Caco-2 (cell line): ENCODE results near the gene DOP1B. TPM values are rescaled to one million over a fixed set of nuclear protein-coding genes. Genes with fewer than 3 reads are reported as not detected.
A peak's percentile ranks its signal among the peaks of the same experiment; 100 is the strongest.
"Not testable (repeated sequence)": the region's sequence is repeated elsewhere in the genome, so short reads cannot be mapped to it uniquely, and the experiment has no call there.

Experiments
- BruUV-seq: library from RNA; stranded (reverse); fragments of 400-500 nt; replicated peaks from 2 replicates; lab custom pipeline; 2021; lab: Mats Ljungman, UMichigan
- CTCF ChIA-PET: fragments of 300-600 bp; sonication (Branson Sonifier 250); formaldehyde crosslinking; loops from one replicate; lab custom pipeline; 2022; ENCODE audit warnings: antibody characterized with exemption; lab: Charles Lee
- POLR2A ChIA-PET: fragments of 300-600 bp; sonication (Branson Sonifier 250); formaldehyde crosslinking; loops from one replicate; lab custom pipeline; 2022; ENCODE audit warnings: antibody characterized with exemption; lab: Charles Lee
- DNase-seq, 2 experiments: peaks; one replicate each; pipeline versions ENCODE4 v3.0.0 to v3.0.0-alpha.2; 2020 to 2022
- H3K27me3 ChIP-seq: replicated peaks from 2 replicates; pipeline ENCODE4 v1.6.0; 2011; ENCODE audit warnings: low read length; ENCODE audit not compliant: control insufficient read depth, insufficient read depth
- H3K36me3 ChIP-seq: 2 replicates; pipeline ENCODE4 v1.5.1; 2011; ENCODE audit warnings: low read length; ENCODE audit not compliant: control insufficient read depth, insufficient read depth
- H3K4me1 ChIP-seq: fragments of 250-450 bp; sonication (Bioruptor Pico); 2 replicates; pipeline ENCODE4 v1.5.1; 2020; ENCODE audit warnings: mild to moderate bottlenecking
- H3K4me3 ChIP-seq: 2 replicates; pipeline ENCODE4 v1.5.1; 2011; ENCODE audit warnings: low read depth, mild to moderate bottlenecking, control low read depth, low read length
- H3K9me3 ChIP-seq: fragments of 250-450 bp; sonication (Bioruptor Pico); 2 replicates; pipeline ENCODE4 v1.5.1; 2020; ENCODE audit warnings: mild to moderate bottlenecking, moderate library complexity
- H3K27ac Mint-ChIP-seq: one replicate; pipeline ENCODE4 v1.8.0; 2022; ENCODE audit warnings: mixed read lengths; ENCODE audit not compliant: unreplicated experiment
- H3K27me3 Mint-ChIP-seq: one replicate; pipeline ENCODE4 v1.8.0; 2022; ENCODE audit warnings: mixed read lengths; ENCODE audit not compliant: insufficient read depth, unreplicated experiment
- H3K36me3 Mint-ChIP-seq: one replicate; pipeline ENCODE4 v1.8.0; 2022; ENCODE audit warnings: mild to moderate bottlenecking, mixed read lengths; ENCODE audit not compliant: insufficient read depth, unreplicated experiment
- H3K4me1 Mint-ChIP-seq: one replicate; pipeline ENCODE4 v1.8.0; 2022; ENCODE audit warnings: low read depth, mixed read lengths; ENCODE audit not compliant: unreplicated experiment
- H3K4me3 Mint-ChIP-seq: one replicate; pipeline ENCODE4 v1.8.0; 2022; ENCODE audit warnings: mild to moderate bottlenecking, moderate library complexity, mixed read lengths; ENCODE audit not compliant: unreplicated experiment
- H3K9me3 Mint-ChIP-seq: one replicate; pipeline ENCODE4 v1.8.0; 2022; ENCODE audit warnings: mixed read lengths; ENCODE audit not compliant: unreplicated experiment
- CTCF ChIP-seq, 2 experiments: fragments of 200-600 bp in 1 of 2; IDR thresholded peaks; 1 replicate in 1 of 2; 2 replicates in 1 of 2; pipeline versions ENCODE4 v1.5.1 to v1.8.0; 2011 to 2022; ENCODE audit warnings: antibody characterized with exemption in 1 of 2, control low read depth in 1 of 2, inconsistent platforms in 1 of 2, low read depth in 1 of 2, low read length in 1 of 2, mild to moderate bottlenecking in 1 of 2, moderate library complexity in 1 of 2; ENCODE audit not compliant: insufficient read depth in 1 of 2, severe bottlenecking in 1 of 2, unreplicated experiment in 1 of 2
- intact Hi-C: fragments of 100-400 bp; cut with micrococcal nuclease; formaldehyde crosslinking; loops from one replicate; pipeline ENCODE4 v1.10.0; 2022; ENCODE audit not compliant: unreplicated experiment
- total RNA-seq: library from RNA; stranded (reverse); gene quantifications from 2 replicates; pipeline ENCODE4 v1.2.3, GENCODE V29; 2022

Gene DOP1B
- total RNA-seq, 1 experiment from 2014 or later: 15.9 TPM

GRCh38 chr21:36132696-36133095 lies 23.9 kb upstream of the DOP1B start:
- Histone ChIP-seq H3K27me3 (no peaks in the 10 kb centered on the region), H3K4me1 (peaks cover 10% of the 10 kb centered on the region), H3K9me3 (no peaks in the 10 kb centered on the region), H3K36me3 (no peaks in the 10 kb centered on the region), H3K4me3 (no peak overlapping the region)
- intact Hi-C loops: no loop called here
- H3K27ac Mint-ChIP-seq: no peak overlapping the region
- BruUV-seq: no TSS peak
- H3K36me3 Mint-ChIP-seq: no peaks in the 10 kb centered on the region
- POLR2A ChIA-PET: no interaction called here
- H3K9me3 Mint-ChIP-seq: no peaks in the 10 kb centered on the region
- no peak overlapping the region for H3K4me3 Mint-ChIP-seq
- peaks cover 9% of the 10 kb centered on the region for H3K4me1 Mint-ChIP-seq
- CTCF ChIA-PET: no interaction called here
- no peak for TF ChIP-seq CTCF (IDR thresholded peaks at IDR 0.05; ENCODE audit: insufficient read depth in 1 of 2, low read depth in 1 of 2, low read length in 1 of 2, severe bottlenecking in 1 of 2, unreplicated experiment in 1 of 2)
- DNase-seq: no peak
- H3K27me3 Mint-ChIP-seq: peaks cover 3% of the 10 kb centered on the region

GRCh38 chr21:36134803-36135390 lies 21.7 kb upstream of the DOP1B start, which contains the start of gene CBR3:
CBR3 (plus strand) TSS chr21:36135079; CDS start chr21:36135193, 114 bp downstream.
- Mint-ChIP-seq H3K4me3 (peak within 1 kb of the TSS; percentile 68), H3K9me3 (no peaks in the 10 kb centered on the region), H3K36me3 (no peaks in the 10 kb centered on the region), H3K27me3 (peaks cover 3% of the 10 kb centered on the region), H3K27ac (peak within 1 kb of the TSS; percentile 45), H3K4me1 (no peaks in the 10 kb centered on the region)
- H3K36me3 ChIP-seq: no peaks in the 10 kb centered on the region
- ChIA-PET CTCF (no interaction called here), POLR2A (no interaction called here)
- no peaks in the 10 kb centered on the region for H3K9me3 ChIP-seq
- H3K4me1 ChIP-seq: peaks cover 10% of the 10 kb centered on the region
- peak in 1 of 2 experiments; percentile 34 for DNase-seq
- peak within 1 kb of the TSS; percentile 58 for H3K4me3 ChIP-seq
- no peaks in the 10 kb centered on the region for H3K27me3 ChIP-seq
- TF ChIP-seq CTCF (IDR thresholded peaks at IDR 0.05; ENCODE audit: insufficient read depth in 1 of 2, low read depth in 1 of 2, low read length in 1 of 2, severe bottlenecking in 1 of 2, unreplicated experiment in 1 of 2): no peak
- intact Hi-C loops: no loop called here
- no TSS peak for BruUV-seq

GRCh38 chr21:36135391-36136102 lies 21.1 kb upstream of the DOP1B start:
- Mint-ChIP-seq H3K27ac (no peak overlapping the region), H3K4me3 (peak overlapping the region; percentile 68), H3K4me1 (no peaks in the 10 kb centered on the region), H3K9me3 (no peaks in the 10 kb centered on the region), H3K36me3 (no peaks in the 10 kb centered on the region), H3K27me3 (peaks cover 3% of the 10 kb centered on the region)
- TF ChIP-seq CTCF (IDR thresholded peaks at IDR 0.05; ENCODE audit: insufficient read depth in 1 of 2, low read depth in 1 of 2, low read length in 1 of 2, severe bottlenecking in 1 of 2, unreplicated experiment in 1 of 2): no peak
- Histone ChIP-seq H3K9me3 (no peaks in the 10 kb centered on the region), H3K4me1 (peaks cover 10% of the 10 kb centered on the region), H3K4me3 (peak overlapping the region; percentile 58), H3K36me3 (no peaks in the 10 kb centered on the region), H3K27me3 (no peaks in the 10 kb centered on the region)
- CTCF ChIA-PET: interaction anchor here (0.6 kb wide), 1 partner anchor 152 kb away, joined by 6 read pairs; no protein-coding TSS in a partner anchor
- intact Hi-C loops: no loop called here
- peak; percentile 29 to 46 for DNase-seq
- no TSS peak for BruUV-seq
- POLR2A ChIA-PET: interaction anchor here (0.5 kb wide), 1 partner anchor 184 kb away, joined by 4 read pairs; no protein-coding TSS in a partner anchor

- H3K4me1 ChIP-seq, POLR2A ChIA-PET, H3K9me3 Mint-ChIP-seq, DNase-seq, H3K36me3 ChIP-seq, H3K27me3 Mint-ChIP-seq, H3K27me3 ChIP-seq, H3K4me3 Mint-ChIP-seq, H3K36me3 Mint-ChIP-seq, H3K9me3 ChIP-seq, CTCF ChIA-PET, BruUV-seq, H3K4me3 ChIP-seq, H3K27ac Mint-ChIP-seq: not testable (repeated sequence)
- intact Hi-C loops: loop anchor here (5.0 kb wide), 1 partner anchor 248 kb away; the partner anchor contains the start of gene CHAF1B
- peaks cover 15% of the 10 kb centered on the region for H3K4me1 Mint-ChIP-seq
These were observed 16.8 kb upstream of the DOP1B start for GRCh38 chr21:36139791-36140190.
